Activated T-cell treated with anti-CD3 and anti-CD28 coated beads, Interleukin-2, amount 50 U/mL, for 48 hours (primary cell): ENCODE data around the gene BLVRB.

Experiments used
- DNase-seq, 2 experiments: peaks; one replicate each; pipeline ENCODE4 v3.0.0-alpha.2; 2020

BLVRB gene

GRCh38 chr19:40398417-40399131 lies 67.0 kb downstream of the BLVRB start:
- DNase-seq, result peak; percentile 75 to 76
